Right forelimb (tissue), 1 donor: ENCODE data around the gene PRDX5.

Experiments
- DNase-seq: peaks from one replicate; pipeline ENCODE4 v3.0.0-alpha.2; 2018

Gene PRDX5

DNA sequence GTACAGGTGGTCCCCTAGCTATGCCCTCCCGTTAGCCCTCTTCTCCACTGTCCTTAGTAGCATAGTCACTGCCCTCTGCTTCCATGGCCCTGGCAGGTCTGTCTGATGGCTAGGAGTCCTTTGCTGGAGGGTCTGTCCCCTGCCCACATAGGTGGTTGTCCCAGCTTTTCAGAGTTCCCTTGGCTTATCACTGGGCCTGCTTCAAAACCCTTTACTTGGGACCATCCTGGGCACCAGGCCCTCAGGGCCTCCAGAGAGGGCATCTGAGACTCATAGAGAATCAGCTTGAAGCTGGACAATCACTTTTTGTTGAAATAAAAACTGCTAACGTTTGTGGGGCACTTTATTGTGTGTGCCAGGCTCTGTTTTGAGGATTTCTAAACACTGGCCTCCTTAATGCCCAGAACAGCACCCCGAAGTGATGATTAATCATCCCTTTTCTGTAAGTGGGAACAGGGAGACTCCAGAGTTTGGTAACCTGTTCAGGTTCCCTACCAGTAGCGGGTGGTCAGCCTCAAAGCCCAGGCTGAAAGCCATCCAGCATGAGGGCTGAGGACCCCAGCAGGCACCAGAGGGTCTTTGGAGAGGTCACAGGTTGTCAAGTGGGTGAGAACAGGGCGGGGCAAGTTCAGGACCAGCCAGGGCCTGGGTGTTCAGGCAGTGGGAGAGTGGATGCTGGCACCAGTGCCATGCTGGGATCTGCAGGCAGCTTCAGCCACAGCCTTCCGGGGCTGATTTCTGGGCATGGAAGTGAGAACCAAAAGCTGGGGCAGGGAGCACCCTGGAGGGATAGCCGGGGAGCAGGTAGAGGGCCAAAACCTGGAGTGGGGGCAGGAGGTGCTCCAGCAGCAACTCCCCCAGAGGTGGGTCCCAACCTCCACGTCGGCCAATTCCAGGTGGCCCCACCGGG, 27.3 kb upstream of the PRDX5 start:
- DNase-seq = no peak

- DNase-seq = no peak
Measured at GRCh38 chr11:64291262-64291751, 26.6 kb upstream of the PRDX5 start, which contains the start of gene KCNK4. Gene KCNK4 (plus strand): TSS chr11:64291302. CDS start chr11:64293019, 1,717 bp downstream.

DNA sequence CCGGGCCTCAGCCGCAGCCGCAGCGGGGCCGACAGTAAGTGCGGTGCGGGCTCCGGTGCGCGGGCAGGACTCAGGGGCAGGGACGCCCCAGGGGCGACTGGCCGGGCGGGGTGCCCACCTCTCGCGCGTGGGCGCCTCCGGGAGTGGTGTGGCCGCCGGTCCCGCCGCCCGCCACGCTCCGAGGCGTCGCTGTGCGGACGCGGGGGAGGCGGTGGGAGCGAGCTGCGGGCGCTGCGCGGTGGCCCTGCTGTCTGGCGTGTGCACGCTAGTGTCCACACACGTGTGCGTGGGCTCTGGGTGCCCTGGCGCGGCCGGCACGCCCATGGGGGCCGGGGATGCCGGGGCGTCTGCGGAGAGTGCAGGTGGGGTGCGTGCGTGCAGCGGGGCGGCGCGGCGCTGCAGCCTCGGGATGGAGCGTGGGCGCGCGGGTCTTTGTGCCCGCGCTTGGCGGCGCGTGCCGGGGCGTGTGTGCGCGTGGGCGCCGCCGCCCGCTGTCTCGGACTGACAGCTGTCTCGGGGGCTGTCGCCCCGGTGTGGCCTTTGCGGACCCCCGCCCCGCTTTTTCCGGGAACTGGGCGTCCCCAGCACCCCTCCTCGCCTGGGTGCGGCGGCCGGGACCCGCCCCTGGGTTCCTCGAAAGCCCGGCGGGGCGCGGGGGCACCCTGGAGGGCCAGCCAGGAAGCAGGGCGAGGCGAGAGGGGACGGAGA, 26.0 kb upstream of the PRDX5 start:
- no peak for DNase-seq

- DNase-seq = no peak
Measured at GRCh38 chr11:64292460-64293254, 25.3 kb upstream of the PRDX5 start.

DNA sequence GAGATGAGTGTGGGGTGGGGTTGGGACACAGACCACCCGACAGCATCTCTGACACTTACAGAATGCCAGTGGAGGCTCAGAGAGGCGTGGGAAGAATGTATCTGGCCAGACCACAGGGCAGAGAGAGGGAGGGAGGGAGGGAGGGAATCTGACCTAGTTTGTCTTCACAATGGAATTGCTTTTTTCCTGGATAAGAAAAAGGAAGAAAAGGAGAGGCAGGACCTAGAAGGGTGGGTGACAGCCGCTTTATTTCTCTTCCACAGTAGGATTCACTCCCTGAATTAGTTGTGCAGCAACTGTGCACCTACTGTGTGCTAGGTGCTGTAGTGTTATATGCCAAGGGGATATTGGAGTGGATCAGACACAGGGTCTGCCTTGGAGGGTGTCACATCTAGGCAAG, 23.1 kb upstream of the PRDX5 start:
- DNase-seq = no peak

DNA sequence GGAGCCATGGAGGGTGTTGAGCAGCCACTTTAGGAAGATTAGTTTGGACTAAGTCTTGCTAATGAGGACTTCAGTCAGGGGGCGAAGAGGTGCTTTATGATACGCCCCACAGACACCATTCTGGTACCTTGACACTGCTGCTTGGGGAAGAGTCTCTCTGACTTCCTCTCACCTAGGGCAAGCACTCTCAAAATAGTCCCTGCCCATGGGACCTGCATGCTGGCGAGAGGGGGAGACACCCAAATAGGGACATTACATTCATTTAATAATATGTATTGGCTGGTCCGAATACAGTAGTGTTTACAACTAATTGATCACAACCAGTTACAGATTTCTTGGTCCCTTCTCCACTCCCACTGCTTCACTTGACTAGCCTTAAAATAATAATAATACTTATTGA, 22.2 kb upstream of the PRDX5 start:
- no peak for DNase-seq

DNA sequence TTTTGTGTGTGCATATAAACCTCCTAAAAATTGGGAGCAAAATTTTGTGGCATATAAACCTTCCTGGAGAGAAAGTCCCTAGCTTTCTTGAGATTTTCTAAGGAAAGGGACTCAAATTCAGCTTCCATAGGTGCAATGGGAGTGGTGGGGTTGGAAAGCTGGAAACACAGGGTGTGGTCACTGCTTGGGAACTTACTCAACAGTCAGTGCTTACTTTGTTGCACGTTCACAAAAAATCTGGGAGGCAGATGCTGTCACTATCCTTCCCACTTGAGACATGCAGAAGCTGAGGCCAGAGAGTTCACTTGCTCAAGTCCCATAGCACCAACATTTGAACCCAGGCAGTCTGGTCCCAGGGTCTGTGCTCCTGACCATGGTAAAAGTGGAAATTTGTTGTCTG, 21.7 kb upstream of the PRDX5 start:
- DNase-seq = no peak

GRCh38 chr11:64296830-64297698, 20.9 kb upstream of the PRDX5 start:
- DNase-seq = no peak

DNA sequence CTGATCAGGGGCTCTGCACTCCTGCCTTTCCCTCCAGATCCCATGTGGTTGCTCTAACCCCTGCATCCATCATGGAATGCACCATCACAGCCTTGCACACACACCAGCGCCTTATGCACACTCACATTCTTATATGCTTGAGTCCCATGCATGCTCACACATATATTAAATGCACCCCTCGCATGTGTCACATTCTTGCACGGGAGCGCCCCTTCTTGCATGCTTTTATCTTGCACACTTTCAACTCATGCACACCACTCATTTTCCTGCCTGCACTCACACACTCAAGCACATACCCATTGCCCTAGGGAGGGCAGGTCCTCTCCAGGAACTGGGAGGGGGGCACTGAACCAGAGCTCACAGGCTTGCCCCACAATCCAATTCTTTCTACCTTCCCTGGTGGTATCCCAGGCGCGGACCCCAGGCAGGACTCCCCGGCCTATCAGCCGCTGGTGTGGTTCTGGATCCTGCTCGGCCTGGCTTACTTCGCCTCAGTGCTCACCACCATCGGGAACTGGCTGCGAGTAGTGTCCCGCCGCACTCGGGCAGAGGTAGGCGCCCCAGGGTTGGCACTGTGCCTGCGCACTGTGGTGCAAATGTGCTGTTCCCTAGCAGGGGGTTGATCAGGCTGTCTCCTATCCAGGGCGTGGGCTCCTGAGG, 20.1 kb upstream of the PRDX5 start:
- no peak for DNase-seq

GRCh38 chr11:64298966-64299846, 18.7 kb upstream of the PRDX5 start:
- peak; percentile 78 for DNase-seq

- DNase-seq = no peak
Measured at GRCh38 chr11:64299847-64300648, 17.9 kb upstream of the PRDX5 start, which contains the start of gene CATSPERZ. Gene CATSPERZ (plus strand): TSS chr11:64300358. CDS start chr11:64300411, 53 bp downstream.

GRCh38 chr11:64303109-64304031, 14.6 kb upstream of the PRDX5 start:
- no peak for DNase-seq

- DNase-seq = no peak
Measured at GRCh38 chr11:64304032-64304315, 13.9 kb upstream of the PRDX5 start.

DNA sequence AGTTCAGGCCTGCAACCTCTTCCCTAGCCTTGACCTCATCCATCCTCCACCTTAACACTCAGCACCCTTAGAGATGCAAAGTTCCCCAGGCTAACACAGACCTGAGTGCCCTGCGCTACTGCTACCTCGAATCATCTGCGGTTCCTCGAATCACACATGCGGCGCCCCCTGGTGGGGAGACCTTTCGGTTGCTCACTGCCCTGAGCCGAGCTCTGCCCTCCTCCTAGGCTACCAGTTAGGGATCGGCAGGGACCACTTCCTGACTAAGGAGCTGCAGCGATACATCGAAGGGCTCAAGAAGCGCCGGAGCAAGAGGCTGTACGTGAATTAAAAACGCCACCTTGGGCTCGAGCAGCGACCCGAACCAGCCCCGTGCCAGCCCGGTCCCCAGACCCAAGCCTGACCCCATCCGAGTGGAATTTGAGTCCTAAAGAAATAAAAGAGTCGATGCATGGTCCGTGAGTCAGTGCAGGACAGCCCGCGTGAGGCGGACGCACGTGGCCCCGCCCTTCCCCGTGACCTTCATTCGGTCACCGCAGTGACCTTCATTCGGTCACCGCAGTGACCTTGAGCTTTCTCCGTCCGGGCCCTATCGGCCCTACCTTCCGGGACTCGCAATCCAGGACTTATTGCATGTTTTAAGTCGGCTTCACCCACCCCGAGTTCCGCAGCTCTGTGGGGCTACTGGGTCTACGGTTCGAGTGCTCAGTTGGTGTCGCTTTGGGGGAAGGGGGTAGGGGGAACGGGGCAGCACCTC, 13.4 kb upstream of the PRDX5 start:
- peak; percentile 90 for DNase-seq

DNA sequence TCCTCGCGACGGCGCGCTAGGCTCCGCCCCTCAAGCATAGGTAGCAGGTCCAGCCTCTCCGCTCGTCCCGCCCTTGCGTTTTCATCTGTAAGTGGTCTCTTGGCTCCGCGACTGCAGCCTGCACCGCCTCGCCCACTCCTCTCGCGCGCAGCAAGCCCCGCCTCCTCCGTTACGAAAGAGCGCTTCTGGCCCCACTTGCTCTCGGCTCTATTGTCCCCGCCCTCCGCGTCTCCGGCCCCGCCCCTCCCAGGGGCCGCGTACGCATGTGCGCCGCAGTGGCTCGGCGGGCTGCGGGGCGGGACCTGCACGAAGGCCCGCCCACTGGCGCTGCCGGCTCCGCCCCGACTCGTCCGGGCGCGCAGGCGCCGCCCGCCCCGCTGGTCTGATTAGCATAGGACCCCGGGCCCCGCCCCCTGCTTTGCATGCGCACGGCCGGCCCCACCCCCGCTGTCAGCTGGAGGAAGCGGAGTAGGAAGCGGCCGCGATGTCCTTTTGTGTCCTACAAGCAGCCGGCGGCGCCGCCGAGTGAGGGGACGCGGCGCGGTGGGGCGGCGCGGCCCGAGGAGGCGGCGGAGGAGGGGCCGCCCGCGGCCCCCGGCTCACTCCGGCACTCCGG, 12.7 kb upstream of the PRDX5 start, which contains the start of gene ESRRA:
Gene ESRRA (plus strand): TSS at position 450 of the 616 bp plus-strand sequence. CDS start 1,656 bp downstream, outside the sequence.
- DNase-seq = peak; percentile 99

- DNase-seq = peak; percentile 76
Measured at GRCh38 chr11:64305691-64306562, 12.0 kb upstream of the PRDX5 start.
